NCI-H510A treated with DMSO at 0.1 percent for 48 hours (cell line): ENCODE measurements around the gene ARHGEF19.
"Not testable (repeated sequence)": the region's sequence is repeated elsewhere in the genome, so short reads cannot be mapped to it uniquely, and the experiment has no call there.

Experiments
- DNase-seq: peaks from one replicate; lab custom pipeline; 2025; lab: John Stamatoyannopoulos, UW

The ARHGEF19 gene

DNA sequence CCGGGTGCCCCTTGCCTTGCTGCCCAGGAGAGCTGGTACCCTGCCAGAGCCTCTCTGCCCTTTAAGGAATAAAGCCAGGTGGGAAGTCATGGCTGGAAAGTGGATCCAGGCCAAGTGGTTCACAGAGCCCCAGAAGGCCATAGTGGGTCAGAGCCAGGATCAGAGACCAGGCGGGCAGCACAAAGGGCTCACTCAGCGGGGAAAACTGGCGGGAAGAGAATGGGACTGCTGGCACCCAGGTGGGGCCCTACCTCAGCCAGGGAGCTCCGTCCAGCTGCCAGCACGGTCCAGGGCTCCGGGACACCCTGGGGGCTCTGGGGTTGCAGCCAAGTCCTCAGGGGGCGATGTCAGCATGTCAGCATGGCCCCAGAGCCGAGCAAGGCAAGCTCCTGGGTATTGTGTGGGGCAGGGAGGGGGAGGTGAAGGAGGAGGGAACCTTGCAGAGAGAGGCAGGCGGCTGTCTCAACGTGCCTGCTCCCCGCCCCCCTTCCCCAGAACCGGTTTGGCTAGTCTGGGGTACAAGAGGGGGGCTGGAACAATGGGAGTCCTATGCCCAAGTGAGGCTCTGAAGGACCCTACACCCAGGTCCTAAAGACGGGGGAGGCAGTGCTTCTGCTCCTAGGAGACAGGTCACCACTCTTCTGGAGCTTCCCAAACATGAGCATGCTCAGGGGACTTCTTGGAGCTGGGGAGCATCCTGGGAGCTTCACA is at the start of gene ARHGEF19:
TSS of gene ARHGEF19 (minus strand) at position 402 of the 711 bp plus-strand sequence. CDS start 3,598 bp downstream, outside the sequence.
- DNase-seq, result peak; percentile 98

DNA sequence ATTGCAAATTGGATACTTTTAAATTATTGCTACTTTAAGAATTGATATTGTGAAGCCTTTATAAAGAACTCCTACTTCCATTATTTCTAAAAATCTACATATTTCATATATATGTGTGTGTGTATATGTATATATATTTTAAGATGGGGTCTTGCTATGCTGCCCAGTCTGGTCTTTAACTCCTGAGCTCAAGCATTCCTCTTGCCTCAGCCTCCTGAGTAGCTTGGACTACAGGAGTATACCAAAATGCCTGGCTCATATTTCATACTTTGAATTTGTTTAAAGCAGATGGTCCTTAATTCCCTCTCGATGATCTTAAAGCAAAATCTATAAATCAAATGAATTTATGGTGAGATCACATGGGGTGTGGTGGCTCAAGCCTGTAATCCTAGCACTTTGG is 49.6 kb upstream of the ARHGEF19 start:
- DNase-seq, result no peak

DNA sequence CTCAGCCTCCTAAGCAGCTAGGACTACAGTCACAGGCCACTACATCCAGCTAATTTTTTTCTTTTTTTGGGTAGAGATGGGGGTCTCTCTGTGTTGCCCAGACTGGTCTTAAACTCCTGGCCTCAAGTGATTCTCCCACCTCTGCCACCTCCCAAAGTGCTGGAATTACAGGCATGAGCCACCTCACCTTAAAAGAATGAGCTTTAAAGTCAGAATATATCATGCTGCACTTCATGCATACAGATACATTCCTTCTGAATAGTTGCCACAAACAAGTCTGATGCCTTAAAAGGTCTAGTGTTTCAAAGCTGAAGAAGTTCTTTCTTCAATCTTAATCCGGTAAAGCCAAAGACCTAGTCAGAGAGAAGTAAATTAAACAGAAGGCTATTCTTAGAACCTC is 48.4 kb upstream of the ARHGEF19 start:
- DNase-seq, result no peak

DNA sequence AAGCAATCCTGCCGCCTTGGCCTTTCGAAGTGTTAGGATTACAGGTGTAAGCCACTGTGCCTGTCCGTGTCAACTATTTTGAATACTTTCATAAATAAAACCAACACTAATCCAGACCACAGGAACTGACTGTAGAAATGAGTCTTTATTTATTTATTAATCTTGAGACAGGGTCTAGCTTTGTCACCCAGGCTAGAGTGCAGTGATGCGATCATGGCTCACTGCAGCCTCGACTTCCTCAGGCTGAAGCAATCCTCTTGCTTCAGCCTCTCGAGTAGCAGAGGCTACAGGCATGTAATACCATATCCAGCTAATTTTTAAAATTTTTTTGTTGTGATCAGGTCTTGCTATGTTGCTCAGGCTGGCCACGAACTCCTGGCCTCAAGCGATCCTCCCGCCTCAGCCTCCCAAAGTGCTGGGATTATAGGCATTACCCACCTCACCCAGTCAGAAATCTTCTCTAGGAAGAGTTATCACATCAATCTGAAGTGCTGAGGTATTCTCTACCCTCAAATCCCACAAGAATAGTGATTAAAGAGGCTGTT is 46.2 kb upstream of the ARHGEF19 start:
- no peak for DNase-seq

DNA sequence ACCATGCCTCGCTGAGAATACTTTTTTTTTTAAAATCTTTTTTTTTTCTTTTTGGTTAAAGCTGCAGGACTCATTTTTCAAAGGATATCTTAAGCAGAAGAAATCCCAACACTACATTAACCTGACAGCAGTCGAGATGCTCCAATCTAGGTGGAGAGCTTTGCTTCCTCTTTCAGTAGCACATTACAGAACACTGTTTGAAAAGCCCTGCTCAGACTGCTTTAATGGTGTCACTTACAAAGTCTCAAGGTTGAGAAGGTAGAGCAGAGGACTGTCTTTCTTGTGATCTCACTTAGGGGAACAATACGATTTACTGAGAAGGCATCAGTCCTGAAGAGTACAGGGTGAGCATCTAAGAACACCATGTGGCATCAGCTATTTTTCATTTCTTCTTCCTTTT is 45.5 kb upstream of the ARHGEF19 start:
- no peak for DNase-seq

DNA sequence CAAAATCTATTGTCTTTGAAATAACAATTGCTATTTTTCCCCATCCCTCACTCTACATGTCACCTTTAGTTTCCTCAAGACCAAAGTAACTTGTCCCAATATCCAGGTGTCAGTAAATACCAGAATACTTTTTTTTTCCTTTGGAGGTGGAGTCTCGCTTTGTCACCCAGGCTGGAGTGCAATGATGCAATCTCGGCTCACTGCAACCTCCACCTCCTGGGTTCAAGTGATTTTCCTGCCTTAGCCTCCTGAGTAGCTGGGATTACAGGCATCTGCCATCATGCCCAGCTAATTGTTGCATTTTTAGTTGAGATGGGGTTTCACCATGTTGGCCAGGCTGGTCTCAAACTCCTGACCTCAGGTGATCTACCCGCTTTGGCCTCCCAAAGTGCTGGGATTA is 45.1 kb upstream of the ARHGEF19 start:
- not testable (repeated sequence) for DNase-seq

DNA sequence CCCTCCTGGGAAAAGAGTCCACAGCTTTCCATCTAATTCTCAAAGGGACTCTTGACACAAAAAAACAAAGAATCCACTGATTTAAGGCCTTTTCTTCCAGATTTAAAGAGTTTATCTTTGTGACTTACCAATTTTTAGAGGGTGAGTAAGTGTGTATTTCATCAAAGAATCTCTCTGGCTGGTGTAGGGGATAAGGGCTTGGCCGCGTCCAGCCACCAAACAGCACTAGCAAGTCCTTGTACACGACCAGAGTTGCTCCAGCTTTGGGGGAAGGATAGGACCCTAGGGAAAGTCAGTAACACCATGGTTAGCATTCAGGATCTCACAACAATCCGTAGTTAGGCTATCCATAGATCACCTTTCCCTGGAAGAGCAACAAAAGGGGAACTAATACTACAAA is 44.0 kb upstream of the ARHGEF19 start:
- DNase-seq, result no peak

DNA sequence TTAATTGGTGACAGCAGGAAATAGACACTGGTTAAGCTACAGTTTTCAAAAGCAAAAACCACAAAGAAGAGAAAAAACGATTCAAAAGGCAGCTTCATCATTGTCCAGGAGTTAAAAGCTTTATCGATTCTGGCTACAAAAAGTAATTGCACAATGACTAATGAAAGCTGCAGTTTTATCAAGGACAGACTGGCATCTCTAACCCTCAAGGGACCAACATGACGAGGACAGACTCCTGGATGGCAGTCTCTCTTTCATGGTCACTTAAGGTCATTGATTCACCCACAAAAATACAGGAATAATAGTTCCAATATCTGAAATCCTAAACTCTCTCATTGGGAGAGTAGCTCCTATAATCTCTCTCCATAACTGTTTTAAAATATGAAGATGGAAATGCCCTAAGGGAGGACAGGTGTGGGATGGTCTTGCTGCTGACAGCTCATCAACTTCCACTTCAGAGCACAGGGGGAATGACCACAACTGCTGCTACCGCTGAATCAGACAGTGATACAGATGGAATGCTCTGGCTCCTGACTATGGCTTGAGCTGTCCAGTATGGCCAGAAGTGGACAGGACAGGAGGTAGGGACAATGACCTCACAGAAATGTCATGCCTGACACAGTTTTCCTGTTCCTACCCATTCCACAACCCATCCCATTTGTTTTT is 41.9 kb upstream of the ARHGEF19 start:
- DNase-seq, result no peak

DNA sequence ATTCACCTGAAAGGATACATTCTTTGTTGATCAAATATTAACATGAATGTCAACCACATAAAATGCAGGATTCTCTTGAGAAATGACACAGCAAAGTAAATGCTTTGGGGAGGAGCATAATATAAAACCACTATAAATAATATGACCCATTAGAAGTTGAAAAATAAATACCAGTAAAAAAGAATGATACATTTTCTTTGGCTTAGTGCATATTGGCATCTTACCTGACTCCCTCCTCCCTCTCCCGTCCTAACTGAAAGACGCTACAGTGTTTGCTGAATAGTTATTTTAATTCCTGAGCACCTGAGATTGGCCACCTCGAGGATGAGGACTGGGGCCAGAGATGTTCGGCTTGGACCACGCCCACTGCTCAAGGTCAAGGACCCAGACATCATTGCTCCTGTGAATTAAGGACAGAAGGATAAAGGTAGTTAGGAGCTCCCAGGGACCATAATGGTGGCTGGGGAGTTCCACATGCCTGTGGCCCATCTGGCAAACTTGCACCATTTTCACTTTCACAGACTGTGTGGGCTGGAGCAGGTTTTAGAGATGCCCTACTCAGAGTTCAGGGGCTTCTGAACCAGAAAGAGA is 41.0 kb upstream of the ARHGEF19 start:
- no peak for DNase-seq

DNA sequence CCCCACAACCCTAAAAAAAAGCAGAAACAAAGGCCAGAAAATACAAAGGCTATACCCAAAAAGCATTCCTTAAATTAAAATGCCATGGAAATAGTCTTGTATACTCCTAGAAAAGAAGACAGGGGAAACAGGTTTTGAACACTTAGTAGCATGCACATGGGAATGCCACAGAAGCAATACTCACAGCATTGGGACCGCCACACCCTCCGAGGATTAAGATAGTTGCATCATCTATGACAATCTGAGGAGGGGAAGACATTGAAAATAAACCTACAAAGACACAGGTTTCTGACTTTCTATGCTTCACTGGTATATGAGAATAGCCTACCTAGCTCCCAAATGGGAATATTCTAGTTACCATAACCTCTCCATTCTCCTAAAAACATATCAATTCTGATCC is 40.5 kb upstream of the ARHGEF19 start:
- DNase-seq, result no peak

DNA sequence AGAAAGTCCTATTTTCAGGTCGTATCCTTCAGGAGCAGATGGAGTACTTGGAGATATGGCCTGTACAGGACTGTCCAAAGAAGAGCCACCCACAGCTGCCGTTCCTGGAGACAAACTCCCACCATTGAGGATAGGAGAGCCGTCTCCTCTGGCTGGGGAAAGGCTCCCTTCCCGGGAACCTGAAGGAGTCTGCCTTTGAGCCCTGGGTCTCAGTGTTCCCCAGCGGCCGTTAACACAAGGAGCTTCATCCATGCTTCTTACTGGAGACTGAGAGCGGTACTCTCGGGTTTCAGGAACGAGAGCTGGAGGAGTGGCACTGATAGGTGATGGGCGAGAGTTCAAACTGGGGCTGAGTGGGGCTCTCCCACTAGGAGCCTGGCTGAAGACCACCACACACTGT is 38.9 kb upstream of the ARHGEF19 start:
- DNase-seq, result no peak

DNA sequence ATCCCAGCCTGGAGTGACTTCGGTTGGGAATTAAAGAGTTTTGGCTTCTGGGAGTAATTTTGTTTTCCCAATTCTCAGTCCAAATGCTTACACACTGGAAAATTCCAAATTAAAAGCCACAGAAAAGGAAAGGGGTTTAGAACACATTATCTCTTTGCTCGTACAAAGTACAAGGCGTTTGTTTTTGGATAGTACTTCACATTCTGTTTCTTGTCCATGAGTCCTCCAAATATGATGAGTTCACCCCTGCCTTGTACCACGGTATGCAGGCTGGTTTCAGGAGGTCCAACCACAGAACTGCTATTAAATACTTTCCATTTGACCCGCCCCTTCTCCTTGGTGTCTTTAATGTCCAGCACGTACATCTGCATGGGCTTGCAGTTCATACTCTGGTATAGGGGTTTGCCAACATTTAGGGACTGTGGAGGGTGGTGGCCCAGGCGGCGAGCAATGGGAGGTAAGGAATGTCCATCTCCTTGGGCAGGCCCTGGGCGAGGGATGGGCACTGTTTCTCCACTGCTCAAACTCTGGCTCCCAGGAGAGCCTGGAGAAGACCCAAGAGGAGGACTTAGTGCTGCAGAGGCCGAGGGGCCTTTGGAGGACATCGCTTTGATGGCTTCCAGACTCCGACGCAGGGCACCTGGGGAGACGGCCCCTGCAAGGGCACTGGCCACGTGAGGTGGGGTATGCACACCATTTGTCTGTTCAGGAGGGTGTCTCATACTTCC is 38.2 kb upstream of the ARHGEF19 start:
- DNase-seq, result no peak

DNA sequence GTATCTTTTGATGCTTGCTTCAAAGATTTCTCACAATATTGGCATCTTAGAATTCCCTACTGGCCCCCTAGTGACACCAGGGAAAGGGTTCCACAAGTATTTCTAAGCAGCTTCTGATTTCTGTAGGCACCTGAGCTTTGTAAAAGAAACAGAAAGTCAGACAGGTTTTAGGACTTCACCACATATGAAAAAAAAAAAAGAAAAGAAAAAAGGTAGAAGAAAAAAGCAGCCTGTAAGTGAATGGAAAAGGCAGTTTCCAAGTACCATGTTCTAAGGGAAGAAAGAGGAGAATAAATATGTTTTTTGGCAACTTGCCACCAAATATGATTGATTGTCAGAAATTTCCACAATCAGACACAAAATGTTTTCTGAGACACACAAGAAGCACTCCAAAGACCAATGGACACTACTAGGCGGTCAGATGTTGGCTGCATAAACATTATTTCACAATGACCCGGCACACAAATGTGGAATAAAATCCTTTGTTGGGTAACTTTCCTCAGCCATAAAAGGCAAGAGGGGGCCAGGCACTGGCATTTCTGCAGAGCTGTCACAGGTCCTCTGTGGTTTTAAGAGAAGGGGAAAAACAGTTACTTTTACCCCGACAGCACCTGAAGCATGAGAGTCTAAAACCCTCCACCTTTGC is 37.3 kb upstream of the ARHGEF19 start:
- DNase-seq, result peak; percentile 84

DNA sequence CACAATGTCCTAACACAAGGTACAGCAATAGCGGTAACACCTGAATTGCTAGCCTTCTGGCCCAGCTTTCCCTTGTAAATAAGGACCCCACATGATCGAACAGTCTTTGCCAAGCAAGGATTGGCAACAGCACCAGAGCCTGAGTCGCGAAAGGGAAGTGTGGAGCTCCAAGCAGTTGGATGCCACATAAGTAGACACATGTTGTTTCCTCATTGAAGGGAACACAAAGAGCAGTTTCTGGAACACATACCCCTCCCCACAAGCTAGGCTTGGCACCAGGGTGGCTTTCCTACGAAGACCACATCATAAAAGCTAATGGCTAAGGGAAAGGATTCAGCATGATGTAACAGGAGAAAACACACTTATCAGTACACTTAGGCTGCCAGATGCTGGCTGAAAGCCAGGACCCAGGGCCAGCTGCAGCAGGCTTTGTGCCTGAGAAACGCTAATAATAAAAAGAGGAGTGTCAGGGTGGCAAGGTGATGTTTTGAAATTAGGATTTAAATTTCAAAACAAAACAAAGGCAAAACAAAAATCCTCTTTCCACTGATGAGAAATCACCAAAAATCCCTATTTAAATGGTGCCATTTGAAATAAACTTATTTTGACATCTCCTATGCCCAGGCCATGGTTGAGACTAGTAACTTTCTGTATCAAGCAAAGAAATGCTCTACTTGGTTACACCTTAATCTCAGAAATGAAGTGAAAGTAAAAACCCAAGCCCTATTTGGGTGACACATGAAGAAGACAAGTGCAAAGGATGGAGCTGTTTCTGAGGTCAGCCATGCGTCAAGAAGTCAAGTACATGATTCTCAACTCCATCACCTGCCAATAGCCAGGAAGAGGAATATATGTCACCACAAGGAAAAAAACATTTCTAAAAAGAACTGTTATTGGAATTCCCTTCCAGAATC is 36.4 kb upstream of the ARHGEF19 start:
- DNase-seq, result peak; percentile 100

DNA sequence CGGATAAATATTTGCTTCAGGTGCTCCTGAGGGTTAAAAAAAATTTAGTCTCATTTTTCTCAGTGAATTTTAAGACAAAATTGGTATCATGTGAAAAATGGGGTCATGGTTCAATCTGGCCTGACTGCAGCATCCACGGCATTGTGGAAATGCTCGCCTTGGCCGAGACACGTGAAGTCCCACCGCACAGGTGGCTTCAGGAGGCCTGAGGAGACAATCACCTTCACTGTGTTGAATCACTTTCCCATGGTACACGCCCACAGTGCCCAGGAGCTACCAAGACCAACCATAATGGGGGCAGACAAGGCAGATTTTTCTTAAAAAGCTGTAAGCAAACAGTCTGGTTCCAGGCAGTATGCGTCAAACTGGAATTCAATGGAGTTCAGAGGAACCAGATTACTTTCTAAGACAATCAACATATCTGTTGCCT is 35.6 kb upstream of the ARHGEF19 start:
- DNase-seq, result no peak

DNA sequence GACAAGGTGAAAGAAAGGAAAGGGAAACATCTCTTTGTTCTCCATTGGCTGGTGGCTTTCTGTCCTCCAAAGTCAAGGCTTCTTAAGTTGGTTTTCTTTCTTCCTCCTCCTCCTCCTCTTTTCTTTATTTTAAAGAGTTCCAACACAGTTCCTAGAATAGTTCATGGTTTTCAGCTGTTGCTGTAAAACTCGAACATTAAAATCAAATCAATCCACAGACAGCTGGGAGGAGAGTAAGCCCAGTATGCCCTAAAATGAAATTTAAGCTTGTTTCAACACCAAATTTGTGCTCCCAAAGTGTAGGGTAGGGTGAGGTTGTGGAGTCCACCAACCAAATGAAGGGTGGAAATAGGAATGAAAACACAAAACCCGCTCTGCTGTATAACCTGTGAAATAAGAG is 35.0 kb upstream of the ARHGEF19 start:
- DNase-seq, result no peak

DNA sequence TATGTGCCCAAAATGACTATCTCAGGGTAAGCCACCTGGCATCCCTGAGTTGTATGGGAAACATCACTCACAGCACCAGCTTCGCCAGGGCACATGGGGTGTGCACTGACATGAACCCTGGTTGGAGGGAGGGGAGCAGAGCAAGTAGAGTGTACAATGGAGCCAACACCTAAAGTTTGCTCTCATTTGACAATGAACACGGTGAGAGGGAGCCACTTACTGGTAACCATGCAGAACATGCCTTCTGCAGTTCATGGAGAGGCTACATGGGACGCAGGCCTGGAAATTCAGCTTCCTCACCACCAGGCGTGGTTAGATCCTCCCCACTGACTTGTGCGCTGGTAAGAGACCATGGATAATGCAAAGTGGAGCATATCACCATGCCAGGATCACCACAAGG is 34.5 kb upstream of the ARHGEF19 start:
- peak; percentile 60 for DNase-seq

DNA sequence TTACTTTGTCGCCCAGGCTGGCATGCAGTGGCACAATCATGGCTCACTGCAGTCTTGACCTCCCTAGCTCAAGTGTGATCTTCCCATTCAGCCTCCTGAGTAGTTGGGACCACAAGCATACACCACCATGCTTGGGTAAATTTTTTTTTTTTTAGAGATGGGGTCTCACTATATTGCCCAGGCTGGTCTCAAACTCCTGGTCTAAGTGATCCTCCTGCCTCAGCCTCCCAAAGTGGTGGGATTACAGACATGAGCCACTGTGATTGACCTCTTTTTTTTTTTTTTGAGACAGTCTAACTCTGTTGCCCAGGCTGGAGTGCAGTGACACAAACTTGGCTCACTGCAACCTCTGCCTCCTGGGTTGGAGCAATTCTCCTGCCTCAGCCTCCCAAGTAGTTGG is 33.8 kb upstream of the ARHGEF19 start:
- DNase-seq, result not testable (repeated sequence)

DNA sequence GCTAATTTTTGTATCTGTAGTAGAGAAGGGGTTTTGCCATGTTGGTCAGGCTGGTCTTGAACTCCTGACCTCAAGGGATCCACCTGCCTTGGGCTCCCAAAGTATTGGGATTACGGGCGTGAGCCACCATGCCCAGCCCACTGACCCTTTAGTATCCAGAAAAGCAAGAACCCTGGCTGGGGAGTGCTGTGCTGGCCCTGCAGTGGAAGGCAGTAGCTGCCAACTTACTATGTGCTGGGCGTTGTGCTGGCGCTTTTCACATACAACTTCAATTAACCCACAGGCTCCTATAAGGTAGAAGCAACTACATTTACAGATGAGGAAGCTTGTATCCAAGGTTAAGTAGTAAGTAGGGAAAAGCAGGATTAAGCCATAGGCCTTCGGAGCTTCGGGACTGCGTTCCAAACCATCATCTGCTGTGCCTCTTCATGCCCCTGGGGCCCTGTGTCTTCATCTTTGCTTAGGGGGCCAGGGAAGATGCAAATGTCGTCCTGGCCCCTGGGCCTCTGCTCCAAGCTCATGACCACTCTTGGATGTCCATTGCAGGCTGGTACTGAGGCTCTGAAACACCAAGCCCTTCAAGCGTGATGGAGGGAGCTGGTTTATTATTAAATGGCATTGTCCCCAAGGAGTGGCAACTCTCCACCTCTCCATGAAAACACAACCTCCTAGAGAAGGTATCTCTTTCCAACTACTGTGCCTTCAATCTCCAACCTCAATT is 33.2 kb upstream of the ARHGEF19 start:
- no peak for DNase-seq

DNA sequence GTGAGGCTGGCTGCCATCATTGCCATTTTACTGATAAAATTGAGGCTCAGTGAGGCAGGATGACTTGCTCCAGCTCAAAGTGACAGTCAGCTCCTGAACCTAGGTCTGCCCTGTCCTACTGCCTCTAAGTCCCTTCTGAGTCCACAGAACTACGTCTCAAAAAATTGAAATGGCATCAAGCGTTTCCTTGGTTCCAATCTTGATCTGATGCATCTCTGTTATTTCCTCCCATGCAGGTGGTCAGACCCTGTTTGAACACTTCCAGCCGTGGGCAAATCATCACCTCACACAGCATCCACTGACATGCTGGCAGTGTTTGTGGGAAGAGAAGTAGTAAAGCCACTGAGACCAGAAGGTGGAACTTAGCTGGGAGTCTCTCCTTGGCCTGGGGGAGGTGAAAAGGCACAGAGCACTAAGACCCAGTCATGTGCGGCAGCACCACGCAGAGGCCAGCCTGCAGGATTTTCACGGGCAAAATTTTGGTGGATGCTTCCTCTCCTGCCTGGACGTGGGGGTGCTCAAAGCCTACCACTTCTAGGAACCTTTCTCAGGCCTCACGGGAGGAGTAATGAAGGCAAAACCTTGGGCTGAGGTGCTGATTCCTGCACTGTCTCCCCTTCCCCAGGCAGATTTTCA is 32.3 kb upstream of the ARHGEF19 start:
- DNase-seq, result no peak
